UCSD-AML1 (cell line): ENCODE data around the gene BRI3.

Source experiments
- DNase-seq: peaks from one replicate; lab custom pipeline; 2025; ENCODE audit not compliant: unreplicated experiment; lab: John Stamatoyannopoulos, UW

The BRI3 gene

GRCh38 chr7:98286093-98286539 lies 4.6 kb downstream of the BRI3 start:
- DNase-seq: no peak

- no peak for DNase-seq
Measured at GRCh38 chr7:98286701-98287485, 5.4 kb downstream of the BRI3 start.

GRCh38 chr7:98287486-98287959 lies 6.0 kb downstream of the BRI3 start:
- DNase-seq: no peak

GRCh38 chr7:98288064-98288823 lies 6.8 kb downstream of the BRI3 start:
- peak; percentile 25 for DNase-seq

- DNase-seq: no peak
Measured at GRCh38 chr7:98289333-98289875, 7.9 kb downstream of the BRI3 start.

GRCh38 chr7:98291717-98292116 lies 10.2 kb downstream of the BRI3 start:
- no peak for DNase-seq

- no peak for DNase-seq
Measured at GRCh38 chr7:98293265-98293664, 11.8 kb downstream of the BRI3 start.

GRCh38 chr7:98293746-98294145 lies 12.3 kb downstream of the BRI3 start:
- DNase-seq: no peak

- DNase-seq: no peak
Measured at GRCh38 chr7:98294326-98294725, 12.8 kb downstream of the BRI3 start.

- peak; percentile 21 for DNase-seq
Measured at GRCh38 chr7:98294798-98295382, 13.4 kb downstream of the BRI3 start.

- no peak for DNase-seq
Measured at GRCh38 chr7:98295467-98296192, 14.1 kb downstream of the BRI3 start.

GRCh38 chr7:98296833-98297232 lies 15.3 kb downstream of the BRI3 start:
- DNase-seq: no peak

- no peak for DNase-seq
Measured at GRCh38 chr7:98297626-98298286, 16.3 kb downstream of the BRI3 start.

- DNase-seq: no peak
Measured at GRCh38 chr7:98300595-98301372, 19.3 kb downstream of the BRI3 start.

GRCh38 chr7:98301693-98302470 lies 20.4 kb downstream of the BRI3 start:
- no peak for DNase-seq

- no peak for DNase-seq
Measured at GRCh38 chr7:98303176-98303865, 21.8 kb downstream of the BRI3 start.

GRCh38 chr7:98303906-98304305 lies 22.4 kb downstream of the BRI3 start:
- DNase-seq: no peak

- no peak for DNase-seq
Measured at GRCh38 chr7:98305951-98306535, 24.6 kb downstream of the BRI3 start.
